ENCODE results near the gene PRRT1. TPM values are rescaled to one million over a fixed set of nuclear protein-coding genes. Genes with fewer than 3 reads are reported as not detected.
A peak's percentile ranks its signal among the peaks of the same experiment; 100 is the strongest.

The PRRT1 gene
- polyA plus RNA-seq (2011; rRNA removed) (0.27 and 0.47 TPM in 2 replicates), polyA minus RNA-seq (2011; rRNA and poly(A)+ RNA removed) (0.13 TPM in 1 of 2 replicates, not detected in the other)

- POLR2A ChIA-PET: interaction anchor here (0.7 to 1.0 kb wide), 2 partner anchors 24 to 45 kb away, joined by 4 read pairs; partner anchors contain the start of gene ATF6B
- H3K27me3 ChIP-seq (ENCODE audit: control insufficient read depth, insufficient read depth, low read length): peaks cover 26% of the 10 kb centered on the region
- no peak for DNase-seq (ENCODE audit: low read depth, low spot score)
- H3K27ac ChIP-seq (ENCODE audit: low read depth, low read length): peak within 1 kb of the TSS; percentile 68
- peak within 1 kb of the TSS; percentile 79 for H3K4me3 ChIP-seq (ENCODE audit: low read depth, low read length)
- CTCF ChIA-PET: interaction anchor here (0.6 to 1.5 kb wide), 4 partner anchors 26 to 43 kb away, joined by 4 to 7 read pairs (median 5); no protein-coding TSS in a partner anchor
- TF ChIP-seq, protein P1, sequence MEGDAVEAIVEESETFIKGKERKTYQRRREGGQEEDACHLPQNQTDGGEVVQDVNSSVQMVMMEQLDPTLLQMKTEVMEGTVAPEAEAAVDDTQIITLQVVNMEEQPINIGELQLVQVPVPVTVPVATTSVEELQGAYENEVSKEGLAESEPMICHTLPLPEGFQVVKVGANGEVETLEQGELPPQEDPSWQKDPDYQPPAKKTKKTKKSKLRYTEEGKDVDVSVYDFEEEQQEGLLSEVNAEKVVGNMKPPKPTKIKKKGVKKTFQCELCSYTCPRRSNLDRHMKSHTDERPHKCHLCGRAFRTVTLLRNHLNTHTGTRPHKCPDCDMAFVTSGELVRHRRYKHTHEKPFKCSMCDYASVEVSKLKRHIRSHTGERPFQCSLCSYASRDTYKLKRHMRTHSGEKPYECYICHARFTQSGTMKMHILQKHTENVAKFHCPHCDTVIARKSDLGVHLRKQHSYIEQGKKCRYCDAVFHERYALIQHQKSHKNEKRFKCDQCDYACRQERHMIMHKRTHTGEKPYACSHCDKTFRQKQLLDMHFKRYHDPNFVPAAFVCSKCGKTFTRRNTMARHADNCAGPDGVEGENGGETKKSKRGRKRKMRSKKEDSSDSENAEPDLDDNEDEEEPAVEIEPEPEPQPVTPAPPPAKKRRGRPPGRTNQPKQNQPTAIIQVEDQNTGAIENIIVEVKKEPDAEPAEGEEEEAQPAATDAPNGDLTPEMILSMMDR (IDR thresholded peaks at IDR 0.05; ENCODE audit: low read depth, low read length): no peak
- H3K9me3 ChIP-seq (ENCODE audit: control insufficient read depth, insufficient read depth, low read length): peaks cover 13% of the 10 kb centered on the region
Measured at GRCh38 chr6:32151863-32152768, at the start of gene PRRT1. PRRT1 (minus strand) TSS chr6:32151939; CDS start chr6:32151827, 112 bp downstream.

- CTCF ChIA-PET: no interaction called here
- TF ChIP-seq, protein P1 (IDR thresholded peaks at IDR 0.05; ENCODE audit: low read depth, low read length): no peak
- Histone ChIP-seq H3K27ac (ENCODE audit: low read depth, low read length) (no peak overlapping the region), H3K27me3 (ENCODE audit: control insufficient read depth, insufficient read depth, low read length) (peaks cover 11% of the 10 kb centered on the region), H3K9me3 (ENCODE audit: control insufficient read depth, insufficient read depth, low read length) (no peaks in the 10 kb centered on the region; the same call in 1 of the 2 replicates), H3K4me3 (ENCODE audit: low read depth, low read length) (no peak overlapping the region)
- DNase-seq (ENCODE audit: low read depth, low spot score): no peak
- POLR2A ChIA-PET: no interaction called here
Measured at GRCh38 chr6:32200711-32201475, 49.2 kb upstream of the PRRT1 start.

- peaks cover 6% of the 10 kb centered on the region for H3K27me3 ChIP-seq (ENCODE audit: control insufficient read depth, insufficient read depth, low read length)
- no peak overlapping the region for H3K27ac ChIP-seq (ENCODE audit: low read depth, low read length)
- DNase-seq (ENCODE audit: low read depth, low spot score): no peak
- TF ChIP-seq, protein P1 (IDR thresholded peaks at IDR 0.05; ENCODE audit: low read depth, low read length): no peak
- no peaks in the 10 kb centered on the region; the same call in 1 of the 2 replicates for H3K9me3 ChIP-seq (ENCODE audit: control insufficient read depth, insufficient read depth, low read length)
- H3K4me3 ChIP-seq (ENCODE audit: low read depth, low read length): no peak overlapping the region
- ChIA-PET POLR2A (no interaction called here), CTCF (interaction anchor here (0.5 kb wide), 1 partner anchor 56 kb away, joined by 3 read pairs; no protein-coding TSS in a partner anchor)
Measured at GRCh38 chr6:32198866-32199265, 47.1 kb upstream of the PRRT1 start.

- no peaks in the 10 kb centered on the region; the same call in 1 of the 2 replicates for H3K9me3 ChIP-seq (ENCODE audit: control insufficient read depth, insufficient read depth, low read length)
- TF ChIP-seq, protein P1 (IDR thresholded peaks at IDR 0.05; ENCODE audit: low read depth, low read length): no peak
- CTCF ChIA-PET: no interaction called here
- no peak overlapping the region for H3K27ac ChIP-seq (ENCODE audit: low read depth, low read length)
- H3K27me3 ChIP-seq (ENCODE audit: control insufficient read depth, insufficient read depth, low read length): peaks cover 6% of the 10 kb centered on the region
- POLR2A ChIA-PET: no interaction called here
- DNase-seq (ENCODE audit: low read depth, low spot score): no peak
- H3K4me3 ChIP-seq (ENCODE audit: low read depth, low read length): no peak overlapping the region
Measured at GRCh38 chr6:32198345-32198696, 46.6 kb upstream of the PRRT1 start.

Data from AG04450 (cell line).